ENCODE measurements around the gene HDAC9. TPM values are rescaled to one million over a fixed set of nuclear protein-coding genes. Genes with fewer than 3 reads are reported as not detected.

Gene HDAC9
- total RNA-seq, 1 experiment from 2014 or later: 17.1 TPM

GRCh38 chr7:18489624-18490023 lies 5.9 kb upstream of the HDAC9 start:
- H3K4me3 ChIP-seq (ENCODE audit: low read depth in 2 of 2, low read length in 2 of 2): no peak overlapping the region
- H3K4me1 ChIP-seq (ENCODE audit: control insufficient read depth, insufficient read depth, low read length): no peaks in the 10 kb centered on the region
- H3K27me3 ChIP-seq (ENCODE audit: control insufficient read depth, insufficient read depth, low read length): no peaks in the 10 kb centered on the region
- ATAC-seq (no peak), DNase-seq (ENCODE audit: low read depth, low spot score) (no peak)
- TF ChIP-seq TCF7L2 (IDR thresholded peaks at IDR 0.05; ENCODE audit: low read depth, low read length): no peak
- TF ChIP-seq POLR2AphosphoS5 (IDR thresholded peaks at IDR 0.05; ENCODE audit: low read depth, low read length): no peak
- no peak for TF ChIP-seq REST (IDR thresholded peaks at IDR 0.05; ENCODE audit: insufficient read depth in 1 of 2, low read depth in 2 of 2, low read length in 1 of 2)
- no peak for TF ChIP-seq CTCF (IDR thresholded peaks at IDR 0.05)
- TF ChIP-seq SIN3A (IDR thresholded peaks at IDR 0.05; ENCODE audit: borderline replicate concordance, insufficient read depth, low read depth, low read length): no peak
- ChIA-PET POLR2A (no interaction called here), CTCF (no interaction called here)
- in situ Hi-C loops (cut with HindIII; ENCODE audit: low pct_unique_long_range_greater_than_20kb, low sequenced_read_pairs): no loop called here
- no peaks in the 10 kb centered on the region for H3K9me3 ChIP-seq (ENCODE audit: control insufficient read depth, insufficient read depth, low read depth, low read length)
- intact Hi-C loops (cut with micrococcal nuclease; ENCODE audit: unreplicated experiment): loop anchor here (10.0 kb wide), 1 partner anchor 135 kb away; no protein-coding TSS in a partner anchor
- BruUV-seq (replicated peaks): no TSS peak
- no peaks in the 10 kb centered on the region for H3K36me3 ChIP-seq (ENCODE audit: control insufficient read depth, insufficient read depth, low read length)
- no peak overlapping the region for H3K27ac ChIP-seq (ENCODE audit: low read length)

GRCh38 chr7:18491871-18492270 lies 3.7 kb upstream of the HDAC9 start:
- DNase-seq (ENCODE audit: low read depth, low spot score) (no peak), ATAC-seq (no peak)
- CTCF ChIA-PET: no interaction called here
- POLR2A ChIA-PET: no interaction called here
- H3K9me3 ChIP-seq (ENCODE audit: control insufficient read depth, insufficient read depth, low read depth, low read length): no peaks in the 10 kb centered on the region
- in situ Hi-C loops (cut with HindIII; ENCODE audit: low pct_unique_long_range_greater_than_20kb, low sequenced_read_pairs) (no loop called here), intact Hi-C loops (cut with micrococcal nuclease; ENCODE audit: unreplicated experiment) (loop anchor here (10.0 kb wide), 1 partner anchor 137 kb away; no protein-coding TSS in a partner anchor)
- H3K4me3 ChIP-seq (ENCODE audit: low read depth in 2 of 2, low read length in 2 of 2): no peak overlapping the region
- H3K36me3 ChIP-seq (ENCODE audit: control insufficient read depth, insufficient read depth, low read length): no peaks in the 10 kb centered on the region
- peaks cover 18% of the 10 kb centered on the region for H3K4me1 ChIP-seq (ENCODE audit: control insufficient read depth, insufficient read depth, low read length)
- no TSS peak for BruUV-seq (replicated peaks)
- peak overlapping the region; percentile 13; the same call in 1 of the 2 replicates for H3K27ac ChIP-seq (ENCODE audit: low read length)
- no peaks in the 10 kb centered on the region for H3K27me3 ChIP-seq (ENCODE audit: control insufficient read depth, insufficient read depth, low read length)
- TF ChIP-seq REST (IDR thresholded peaks at IDR 0.05; ENCODE audit: insufficient read depth in 1 of 2, low read depth in 2 of 2, low read length in 1 of 2): no peak
- no peak for TF ChIP-seq SIN3A (IDR thresholded peaks at IDR 0.05; ENCODE audit: borderline replicate concordance, insufficient read depth, low read depth, low read length)
- no peak for TF ChIP-seq TCF7L2 (IDR thresholded peaks at IDR 0.05; ENCODE audit: low read depth, low read length)
- no peak for TF ChIP-seq CTCF (IDR thresholded peaks at IDR 0.05)
